CD14-positive monocyte (primary cell): ENCODE data around the gene SETBP1. TPM values are rescaled to one million over a fixed set of nuclear protein-coding genes. Genes with fewer than 3 reads are reported as not detected.
A peak's percentile ranks its signal among the peaks of the same experiment; 100 is the strongest.

Experiments used
- DNase-seq, 3 donors: peaks; one replicate each; pipeline ENCODE4 v3.0.0-alpha.2; 2011 to 2022
- H2AFZ ChIP-seq: 2 replicates; pipeline ENCODE4 v1.6.0; 2012; ENCODE audit warnings: mild to moderate bottlenecking, low read depth, low read length, inconsistent platforms; ENCODE audit not compliant: insufficient read depth, poor library complexity, severe bottlenecking
- H3K27ac ChIP-seq, 2 donors: 1 replicate in 1 of 2; 2 replicates in 1 of 2; pipeline ENCODE4 v1.5.1; 2012 to 2013; ENCODE audit warnings: low read length in 2 of 2, control low read depth in 1 of 2, inconsistent platforms in 1 of 2, low read depth in 1 of 2, mild to moderate bottlenecking in 1 of 2
- H3K27me3 ChIP-seq, 2 donors: one replicate each; pipeline versions ENCODE4 v1.6.0 to v1.6.1; 2011 to 2013; ENCODE audit warnings: low read length in 2 of 2; ENCODE audit not compliant: control insufficient read depth in 2 of 2, insufficient read depth in 2 of 2
- H3K36me3 ChIP-seq, 2 donors: replicated peaks in 1 of 2; 1 replicate in 1 of 2; 2 replicates in 1 of 2; pipeline versions ENCODE4 v1.5.1 to v1.6.1; 2012 to 2013; ENCODE audit warnings: low read length in 2 of 2, control low read depth in 1 of 2, inconsistent platforms in 1 of 2, mild to moderate bottlenecking in 1 of 2; ENCODE audit not compliant: insufficient read depth in 2 of 2, control insufficient read depth in 1 of 2
- H3K4me1 ChIP-seq, 2 donors: 1 replicate in 1 of 2; 2 replicates in 1 of 2; pipeline versions ENCODE4 v1.5.1 to v1.6.1; 2012 to 2013; ENCODE audit warnings: low read length in 2 of 2, control low read depth in 1 of 2, inconsistent platforms in 1 of 2, mild to moderate bottlenecking in 1 of 2, moderate library complexity in 1 of 2; ENCODE audit not compliant: insufficient read depth in 2 of 2, control insufficient read depth in 1 of 2
- H3K4me2 ChIP-seq: replicated peaks from 2 replicates; pipeline ENCODE3; 2012; ENCODE audit warnings: low read length, moderate library complexity, mild to moderate bottlenecking; ENCODE audit not compliant: poor library complexity, severe bottlenecking; ENCODE audit errors: extremely low read depth
- H3K4me3 ChIP-seq, 3 experiments: fragments of 200-600 bp in 1 of 3; sonication (generic) in 1 of 3; replicated peaks in 1 of 3; 1 replicate in 2 of 3; 2 replicates in 1 of 3; pipeline ENCODE4 v1.5.1; 2011 to 2013; ENCODE audit warnings: low read length in 3 of 3, mild to moderate bottlenecking in 3 of 3, control low read depth in 2 of 3, low read depth in 2 of 3, inconsistent platforms in 1 of 3, moderate library complexity in 1 of 3
- H3K79me2 ChIP-seq: 2 replicates; pipeline ENCODE4 v1.6.0; 2012; ENCODE audit warnings: mild to moderate bottlenecking, control low read depth, inconsistent platforms, low read length, moderate library complexity; ENCODE audit not compliant: insufficient read depth
- H3K9ac ChIP-seq: 2 replicates; pipeline ENCODE4 v1.6.0; 2017; ENCODE audit warnings: low read length, mild to moderate bottlenecking; ENCODE audit not compliant: insufficient read depth, poor library complexity, severe bottlenecking
- H3K9me3 ChIP-seq, 2 donors: replicated peaks in 1 of 2; 1 replicate in 1 of 2; 2 replicates in 1 of 2; pipeline versions ENCODE4 v1.5.1 to v1.6.1; 2012 to 2013; ENCODE audit warnings: low read length in 2 of 2, control low read depth in 1 of 2; ENCODE audit not compliant: control insufficient read depth in 1 of 2, insufficient read depth in 1 of 2
- H4K20me1 ChIP-seq: 2 replicates; pipeline ENCODE4 v1.6.0; 2012; ENCODE audit warnings: mild to moderate bottlenecking, low read length, control low read depth, moderate library complexity; ENCODE audit not compliant: insufficient read depth
- H3K27ac Mint-ChIP-seq, 7 donors: one replicate each; pipeline ENCODE4 v1.8.0; 2020; ENCODE audit warnings: mild to moderate bottlenecking in 7 of 7, mixed read lengths in 7 of 7, moderate library complexity in 6 of 7, inconsistent platforms in 2 of 7
- H3K27me3 Mint-ChIP-seq, 3 donors: one replicate each; pipeline ENCODE4 v1.8.0; 2021 to 2022; ENCODE audit warnings: low read depth in 3 of 3, mild to moderate bottlenecking in 3 of 3, mixed read lengths in 3 of 3, moderate library complexity in 3 of 3, inconsistent platforms in 1 of 3
- H3K36me3 Mint-ChIP-seq, 2 donors: one replicate each; pipeline ENCODE4 v1.8.0; 2020; ENCODE audit warnings: mixed read lengths in 2 of 2, inconsistent platforms in 1 of 2, mild to moderate bottlenecking in 1 of 2
- H3K4me1 Mint-ChIP-seq: one replicate; pipeline ENCODE4 v1.8.0; 2020; ENCODE audit warnings: mild to moderate bottlenecking, mixed read lengths
- H3K4me3 Mint-ChIP-seq, 2 donors: one replicate each; pipeline ENCODE4 v1.8.0; 2020; ENCODE audit warnings: mild to moderate bottlenecking in 2 of 2, mixed read lengths in 2 of 2, moderate library complexity in 1 of 2
- H3K9me3 Mint-ChIP-seq, 7 donors: one replicate each; pipeline ENCODE4 v1.8.0; 2020 to 2022; ENCODE audit warnings: mixed read lengths in 7 of 7, mild to moderate bottlenecking in 6 of 7, moderate library complexity in 6 of 7, inconsistent platforms in 2 of 7
- WGBS: methylation state at CpG from one replicate; pipeline ENCODE4 v1.1.5; 2013; ENCODE audit warnings: missing lambda C conversion rate; ENCODE audit not compliant: insufficient coverage; 5-methylcytosine and 5-hydroxymethylcytosine counted together
- intact Hi-C, 2 donors: fragments of 100-400 bp; cut with micrococcal nuclease; formaldehyde crosslinking; loops; one replicate each; pipeline versions ENCODE4 v1.15.0 to v1.15.1; 2023
- polyA plus RNA-seq, 3 donors: library from polyadenylated mRNA; depleted of rRNA in 1 of 3; unstranded in 2 of 3; stranded (reverse) in 1 of 3; fragments of 300-500 nt in 2 of 3; fragments of >200 nt in 1 of 3; fragmentation: Illumina TruSeq in 2 of 3; gene quantifications; 1 replicate in 2 of 3; 2 replicates in 1 of 3; pipeline ENCODE4 v1.2.3, GENCODE V29; 2012 to 2021
- TF ChIP-seq, protein P1 (sequence below): fragments of 200-600 bp; IDR thresholded peaks from one replicate; pipeline ENCODE4 v1.8.0; 2022; ENCODE audit warnings: antibody characterized with exemption, mild to moderate bottlenecking

Gene SETBP1
- polyA plus RNA-seq, 3 donors, result 0.01 to 1.2 TPM; not detected in 1

DNA sequence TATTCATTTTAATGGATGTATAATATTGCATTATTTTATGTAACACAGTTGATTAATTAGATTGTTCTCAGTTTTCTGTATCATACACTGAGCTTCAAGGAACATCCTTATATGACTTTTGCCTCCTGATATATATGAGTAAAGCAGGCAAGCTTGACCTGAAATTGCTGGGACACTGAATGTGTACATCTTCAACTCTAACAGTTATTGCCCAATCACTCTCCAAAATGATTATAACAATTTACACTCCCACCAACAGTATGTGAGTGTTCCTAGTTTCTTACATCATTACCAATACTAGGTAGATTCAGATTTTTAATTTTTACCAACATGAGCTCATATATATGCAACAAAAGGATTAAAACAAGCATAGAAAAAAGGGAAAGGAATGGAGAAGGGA, 379.4 kb downstream of the SETBP1 start:
- Histone ChIP-seq H3K27me3 (no peaks in the 10 kb centered on the region), H3K4me1 (peaks cover 11 to 18% of the 10 kb centered on the region in 2 donors), H3K4me3 (no peak overlapping the region), H2AFZ (no peak overlapping the region), H3K4me2 (peak overlapping the region; percentile 25), H3K27ac (peak overlapping the region in 1 of 2 donors; percentile 27), H3K9me3 (peaks cover 0 to 7% of the 10 kb centered on the region in 2 donors), H3K79me2 (no peaks in the 10 kb centered on the region), H3K9ac (no peak overlapping the region), H4K20me1 (no peaks in the 10 kb centered on the region), H3K36me3 (no peaks in the 10 kb centered on the region)
- peak in 2 of 3 donors; percentile 37 to 51 for DNase-seq
- Mint-ChIP-seq H3K27ac (peak overlapping the region in 6 of 7 donors; percentile 30 to 78 (median 54)), H3K4me3 (no peak overlapping the region), H3K9me3 (peaks cover 0 to 7% (median 3%) of the 10 kb centered on the region in 7 donors), H3K36me3 (no peaks in the 10 kb centered on the region), H3K4me1 (peaks cover 13% of the 10 kb centered on the region), H3K27me3 (peaks cover 0 to 2% (median 2%) of the 10 kb centered on the region in 3 donors)
- TF ChIP-seq, protein P1, sequence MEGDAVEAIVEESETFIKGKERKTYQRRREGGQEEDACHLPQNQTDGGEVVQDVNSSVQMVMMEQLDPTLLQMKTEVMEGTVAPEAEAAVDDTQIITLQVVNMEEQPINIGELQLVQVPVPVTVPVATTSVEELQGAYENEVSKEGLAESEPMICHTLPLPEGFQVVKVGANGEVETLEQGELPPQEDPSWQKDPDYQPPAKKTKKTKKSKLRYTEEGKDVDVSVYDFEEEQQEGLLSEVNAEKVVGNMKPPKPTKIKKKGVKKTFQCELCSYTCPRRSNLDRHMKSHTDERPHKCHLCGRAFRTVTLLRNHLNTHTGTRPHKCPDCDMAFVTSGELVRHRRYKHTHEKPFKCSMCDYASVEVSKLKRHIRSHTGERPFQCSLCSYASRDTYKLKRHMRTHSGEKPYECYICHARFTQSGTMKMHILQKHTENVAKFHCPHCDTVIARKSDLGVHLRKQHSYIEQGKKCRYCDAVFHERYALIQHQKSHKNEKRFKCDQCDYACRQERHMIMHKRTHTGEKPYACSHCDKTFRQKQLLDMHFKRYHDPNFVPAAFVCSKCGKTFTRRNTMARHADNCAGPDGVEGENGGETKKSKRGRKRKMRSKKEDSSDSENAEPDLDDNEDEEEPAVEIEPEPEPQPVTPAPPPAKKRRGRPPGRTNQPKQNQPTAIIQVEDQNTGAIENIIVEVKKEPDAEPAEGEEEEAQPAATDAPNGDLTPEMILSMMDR, result no peak
- intact Hi-C loops, result no loop called here

DNA sequence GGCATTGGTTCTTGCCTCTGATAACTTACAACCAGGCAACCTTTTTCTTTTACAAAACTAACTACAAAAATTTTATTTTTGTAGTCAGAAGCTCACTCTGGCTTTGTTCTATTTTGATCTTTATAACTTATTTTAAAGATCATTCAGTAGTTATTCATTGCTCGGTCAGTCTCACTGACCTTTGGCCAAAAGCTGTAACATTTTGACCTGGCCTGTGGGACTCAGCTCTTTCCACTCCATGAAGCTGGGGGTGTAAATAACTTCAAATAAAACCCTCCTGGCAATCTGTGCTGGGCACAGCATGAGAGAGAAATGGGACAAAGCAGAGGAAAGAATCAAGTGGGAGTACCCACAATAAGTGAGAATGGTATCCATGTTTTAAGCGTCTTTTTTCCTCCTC, 380.7 kb downstream of the SETBP1 start:
- Mint-ChIP-seq H3K9me3 (peaks cover 0 to 7% (median 3%) of the 10 kb centered on the region in 7 donors), H3K36me3 (no peaks in the 10 kb centered on the region), H3K27ac (no peak overlapping the region), H3K4me3 (no peak overlapping the region), H3K4me1 (peaks cover 25% of the 10 kb centered on the region), H3K27me3 (peaks cover 0 to 2% (median 0%) of the 10 kb centered on the region in 3 donors)
- Histone ChIP-seq H3K4me2 (no peak overlapping the region), H3K9ac (no peak overlapping the region), H3K36me3 (no peaks in the 10 kb centered on the region), H3K79me2 (no peaks in the 10 kb centered on the region), H4K20me1 (no peaks in the 10 kb centered on the region), H3K27ac (no peak overlapping the region), H3K4me1 (peaks cover 22 to 30% of the 10 kb centered on the region in 2 donors), H3K27me3 (no peaks in the 10 kb centered on the region), H3K9me3 (peaks cover 0 to 7% of the 10 kb centered on the region in 2 donors), H2AFZ (no peak overlapping the region), H3K4me3 (no peak overlapping the region)
- intact Hi-C loops, result no loop called here
- TF ChIP-seq, protein P1, result no peak
- no CpG with 5 or more reads among the region's 2 CpGs for WGBS
- DNase-seq, result no peak
